Stimulated activated CD4-positive, alpha-beta T cell treated with anti-CD3 and anti-CD28 coated beads, TNF-alpha, amount 100 ng/mL, for 1 hour (primary cell): Measurements from ENCODE around the gene STRIT1.
"Not testable (repeated sequence)": the region's sequence is repeated elsewhere in the genome, so short reads cannot be mapped to it uniquely, and the experiment has no call there.

Experiments used
- DNase-seq, 3 donors: peaks; one replicate each; pipeline ENCODE4 v3.0.0-alpha.2; 2020; ENCODE audit warnings: low read depth in 3 of 3, low spot score in 1 of 3

STRIT1 gene

GRCh38 chr3:155271343-155271613, 22.2 kb downstream of the STRIT1 start:
- DNase-seq: no peak

- DNase-seq: no peak
Observed at GRCh38 chr3:155270485-155271342, 22.8 kb downstream of the STRIT1 start.

- DNase-seq: no peak
Observed at GRCh38 chr3:155270063-155270462, 23.4 kb downstream of the STRIT1 start.

- DNase-seq: not testable (repeated sequence)
Observed at GRCh38 chr3:155262855-155263254, 30.6 kb downstream of the STRIT1 start.

- DNase-seq: no peak
Observed at GRCh38 chr3:155262295-155262694, 31.2 kb downstream of the STRIT1 start.

GRCh38 chr3:155254445-155254844, 39.0 kb downstream of the STRIT1 start:
- no peak for DNase-seq

- DNase-seq: no peak
Observed at GRCh38 chr3:155252535-155252934, 40.9 kb downstream of the STRIT1 start.

GRCh38 chr3:155252021-155252420, 41.5 kb downstream of the STRIT1 start:
- DNase-seq: no peak

GRCh38 chr3:155248531-155249187, 44.8 kb downstream of the STRIT1 start:
- no peak for DNase-seq

- DNase-seq: no peak
Observed at GRCh38 chr3:155244699-155245098, 48.8 kb downstream of the STRIT1 start.

GRCh38 chr3:155244216-155244615, 49.3 kb downstream of the STRIT1 start:
- no peak for DNase-seq

- DNase-seq: no peak
Observed at GRCh38 chr3:155243512-155243921, 50.0 kb downstream of the STRIT1 start.

- no peak for DNase-seq
Observed at GRCh38 chr3:155242342-155242741, 51.1 kb downstream of the STRIT1 start.

GRCh38 chr3:155241579-155241978, 51.9 kb downstream of the STRIT1 start:
- DNase-seq: no peak
